HepG2 (cell line): Measurements from ENCODE around the gene PALMD. TPM values are rescaled to one million over a fixed set of nuclear protein-coding genes. Genes with fewer than 3 reads are reported as not detected.

Source experiments
- ASH2L ChIP-seq: fragments of 300-600, 200-600 bp; sonication (generic); IDR thresholded peaks from 2 replicates; pipeline ENCODE4 v1.7.0; 2017; ENCODE audit warnings: low read depth, mild to moderate bottlenecking, moderate library complexity, mixed read lengths, low read length; ENCODE audit not compliant: insufficient read length
- ATF3 ChIP-seq: sonication (generic); formaldehyde crosslinking; IDR thresholded peaks from 2 replicates; pipeline ENCODE4 v1.4.0; 2020; ENCODE audit warnings: missing genetic modification reagents
- CEBPG ChIP-seq: IDR thresholded peaks from 2 replicates; pipeline ENCODE4 v1.6.1; 2016
- CSRNP1 ChIP-seq: sonication (generic); formaldehyde crosslinking; IDR thresholded peaks from 2 replicates; pipeline ENCODE4 v1.8.1; 2023; ENCODE audit warnings: mild to moderate bottlenecking, missing genetic modification reagents
- EZH2 ChIP-seq: conservative IDR thresholded peaks from 2 replicates; pipeline ENCODE4 v1.6.1; 2012; ENCODE audit warnings: mild to moderate bottlenecking, low read depth, low read length, moderate library complexity
- FOSL2 ChIP-seq: sonication (generic); formaldehyde crosslinking; IDR thresholded peaks from 2 replicates; pipeline ENCODE4 v1.4.0; 2020; ENCODE audit warnings: missing genetic modification reagents
- GABPB1 ChIP-seq: IDR thresholded peaks from 2 replicates; pipeline ENCODE4 v1.6.1; 2016; ENCODE audit warnings: mild to moderate bottlenecking, missing genetic modification reagents, moderate library complexity, missing compliant biosample characterization
- GRHL1 ChIP-seq: sonication (generic); formaldehyde crosslinking; conservative IDR thresholded peaks from 2 replicates; pipeline ENCODE4 v1.8.0; 2022; ENCODE audit warnings: missing genetic modification reagents
- MATR3 ChIP-seq: sonication (generic); formaldehyde crosslinking; IDR thresholded peaks from 2 replicates; pipeline ENCODE4 v1.4.0; 2020; ENCODE audit warnings: missing genetic modification reagents
- MED1 ChIP-seq: sonication (generic); formaldehyde crosslinking; IDR thresholded peaks from 2 replicates; pipeline ENCODE4 v1.4.0; 2020; ENCODE audit warnings: missing genetic modification reagents
- SP1 ChIP-seq, 2 experiments: fragments of 450-650 bp in 1 of 2; sonication (generic) in 1 of 2; formaldehyde crosslinking in 1 of 2; IDR thresholded peaks; 2 replicates each; pipeline versions ENCODE4 v1.4.0 to v1.6.1; 2016 to 2020; ENCODE audit warnings: missing genetic modification reagents in 1 of 2
- STAG1 ChIP-seq: sonication (generic); formaldehyde crosslinking; IDR thresholded peaks from 2 replicates; pipeline ENCODE4 v1.4.0; 2020; ENCODE audit warnings: missing genetic modification reagents
- ZNF143 ChIP-seq: sonication (generic); formaldehyde crosslinking; IDR thresholded peaks from 2 replicates; pipeline ENCODE4 v1.4.0; 2020; ENCODE audit warnings: missing genetic modification reagents
- ZNF329 ChIP-seq: sonication (generic); formaldehyde crosslinking; IDR thresholded peaks from 2 replicates; pipeline ENCODE4 v1.9.0; 2021; ENCODE audit warnings: low read depth, mild to moderate bottlenecking, missing genetic modification reagents
- ZNF354B ChIP-seq: sonication (generic); formaldehyde crosslinking; IDR thresholded peaks from 2 replicates; pipeline ENCODE4 v1.8.0; 2022; ENCODE audit warnings: mild to moderate bottlenecking, missing genetic modification reagents
- polyA plus RNA-seq, 8 experiments: library from polyadenylated mRNA; depleted of rRNA in 3 of 8; stranded (reverse) in 7 of 8; unstranded in 1 of 8; fragments of >200 nt; fragmentation: Illumina TruSeq in 4 of 8; extraction: Trizol in 4 of 8; gene quantifications; 2 replicates each; pipeline versions ENCODE4 v1.2.1 to v1.2.3, GENCODE V29; 2011 to 2016; ENCODE audit warnings: low read depth in 4 of 8, missing spikeins in 1 of 8, mixed read lengths in 1 of 8; ENCODE audit not compliant: insufficient read depth in 1 of 8
- total RNA-seq, 5 experiments: library from RNA; depleted of rRNA; stranded (reverse); fragments of >200 nt; fragmentation: Illumina TruSeq; extraction: Trizol; gene quantifications; 2 replicates each; pipeline ENCODE4 v1.2.3, GENCODE V29; 2016; ENCODE audit warnings: low read depth in 1 of 5
- TF ChIP-seq, protein P1 (sequence below): sonication (generic); formaldehyde crosslinking; IDR thresholded peaks from one replicate; pipeline ENCODE4 v1.5.1; 2020; ENCODE audit warnings: mild to moderate bottlenecking, missing genetic modification reagents; ENCODE audit errors: not compliant biosample characterization
- TF ChIP-seq, protein P2 (sequence below): IDR thresholded peaks from 2 replicates; pipeline ENCODE4 v1.6.1; 2016

PALMD gene
- total and polyA plus RNA-seq, 2 of the 13 experiments (the other 11 are each of a cell fraction or from before 2014, with no cell fraction given), result 5.5 to 31.1 TPM

GRCh38 chr1:99645699-99646531, at the start of gene PALMD (continued):
- no peak for TF ChIP-seq ZNF354B
- TF ChIP-seq STAG1, result no peak; the same call in 1 of the 2 replicates
- no peak for TF ChIP-seq SP1 (IDR thresholded peaks at IDR 0.05)
- no peak for TF ChIP-seq SP1 (CRISPR knock-in tag; IDR thresholded peaks at IDR 0.05)
- TF ChIP-seq, protein P1, sequence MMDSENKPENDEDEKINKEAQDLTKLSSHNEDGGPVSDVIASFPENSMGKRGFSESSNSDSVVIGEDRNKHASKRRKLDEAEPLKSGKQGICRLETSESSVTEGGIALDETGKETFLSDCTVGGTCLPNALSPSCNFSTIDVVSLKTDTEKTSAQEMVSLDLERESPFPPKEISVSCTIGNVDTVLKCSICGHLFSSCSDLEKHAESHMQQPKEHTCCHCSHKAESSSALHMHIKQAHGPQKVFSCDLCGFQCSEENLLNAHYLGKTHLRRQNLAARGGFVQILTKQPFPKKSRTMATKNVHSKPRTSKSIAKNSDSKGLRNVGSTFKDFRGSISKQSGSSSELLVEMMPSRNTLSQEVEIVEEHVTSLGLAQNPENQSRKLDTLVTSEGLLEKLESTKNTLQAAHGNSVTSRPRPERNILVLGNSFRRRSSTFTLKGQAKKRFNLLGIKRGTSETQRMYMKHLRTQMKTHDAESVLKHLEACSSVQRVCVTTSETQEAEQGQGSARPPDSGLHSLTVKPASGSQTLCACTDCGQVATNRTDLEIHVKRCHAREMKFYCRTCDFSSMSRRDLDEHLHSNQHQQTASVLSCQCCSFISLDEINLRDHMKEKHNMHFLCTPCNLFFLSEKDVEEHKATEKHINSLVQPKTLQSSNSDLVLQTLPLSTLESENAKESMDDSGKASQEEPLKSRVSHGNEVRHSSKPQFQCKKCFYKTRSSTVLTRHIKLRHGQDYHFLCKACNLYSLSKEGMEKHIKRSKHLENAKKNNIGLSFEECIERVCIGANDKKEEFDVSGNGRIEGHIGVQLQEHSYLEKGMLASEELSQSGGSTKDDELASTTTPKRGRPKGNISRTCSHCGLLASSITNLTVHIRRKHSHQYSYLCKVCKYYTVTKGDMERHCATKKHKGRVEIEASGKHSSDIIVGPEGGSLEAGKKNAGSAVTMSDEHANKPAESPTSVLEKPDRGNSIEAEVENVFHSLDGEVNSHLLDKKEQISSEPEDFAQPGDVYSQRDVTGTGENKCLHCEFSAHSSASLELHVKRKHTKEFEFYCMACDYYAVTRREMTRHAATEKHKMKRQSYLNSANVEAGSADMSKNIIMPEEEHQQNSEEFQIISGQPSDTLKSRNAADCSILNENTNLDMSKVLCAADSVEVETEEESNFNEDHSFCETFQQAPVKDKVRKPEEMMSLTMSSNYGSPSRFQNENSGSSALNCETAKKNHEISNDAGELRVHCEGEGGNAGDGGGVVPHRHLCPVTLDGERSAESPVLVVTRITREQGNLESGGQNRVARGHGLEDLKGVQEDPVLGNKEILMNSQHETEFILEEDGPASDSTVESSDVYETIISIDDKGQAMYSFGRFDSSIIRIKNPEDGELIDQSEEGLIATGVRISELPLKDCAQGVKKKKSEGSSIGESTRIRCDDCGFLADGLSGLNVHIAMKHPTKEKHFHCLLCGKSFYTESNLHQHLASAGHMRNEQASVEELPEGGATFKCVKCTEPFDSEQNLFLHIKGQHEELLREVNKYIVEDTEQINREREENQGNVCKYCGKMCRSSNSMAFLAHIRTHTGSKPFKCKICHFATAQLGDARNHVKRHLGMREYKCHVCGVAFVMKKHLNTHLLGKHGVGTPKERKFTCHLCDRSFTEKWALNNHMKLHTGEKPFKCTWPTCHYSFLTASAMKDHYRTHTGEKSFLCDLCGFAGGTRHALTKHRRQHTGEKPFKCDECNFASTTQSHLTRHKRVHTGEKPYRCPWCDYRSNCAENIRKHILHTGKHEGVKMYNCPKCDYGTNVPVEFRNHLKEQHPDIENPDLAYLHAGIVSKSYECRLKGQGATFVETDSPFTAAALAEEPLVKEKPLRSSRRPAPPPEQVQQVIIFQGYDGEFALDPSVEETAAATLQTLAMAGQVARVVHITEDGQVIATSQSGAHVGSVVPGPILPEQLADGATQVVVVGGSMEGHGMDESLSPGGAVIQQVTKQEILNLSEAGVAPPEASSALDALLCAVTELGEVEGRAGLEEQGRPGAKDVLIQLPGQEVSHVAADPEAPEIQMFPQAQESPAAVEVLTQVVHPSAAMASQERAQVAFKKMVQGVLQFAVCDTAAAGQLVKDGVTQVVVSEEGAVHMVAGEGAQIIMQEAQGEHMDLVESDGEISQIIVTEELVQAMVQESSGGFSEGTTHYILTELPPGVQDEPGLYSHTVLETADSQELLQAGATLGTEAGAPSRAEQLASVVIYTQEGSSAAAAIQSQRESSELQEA (CRISPR knock-in tag), result no peak
- no peak for TF ChIP-seq GRHL1 (CRISPR knock-in tag)
- TF ChIP-seq ATF3, result no peak
- TF ChIP-seq ASH2L, result peak; percentile 49
- TF ChIP-seq FOSL2, result no peak
- TF ChIP-seq GABPB1 (CRISPR knock-in tag), result peak; percentile 17; the same call in 1 of the 2 replicates
- no peak for TF ChIP-seq ZNF143
- TF ChIP-seq, protein P2, sequence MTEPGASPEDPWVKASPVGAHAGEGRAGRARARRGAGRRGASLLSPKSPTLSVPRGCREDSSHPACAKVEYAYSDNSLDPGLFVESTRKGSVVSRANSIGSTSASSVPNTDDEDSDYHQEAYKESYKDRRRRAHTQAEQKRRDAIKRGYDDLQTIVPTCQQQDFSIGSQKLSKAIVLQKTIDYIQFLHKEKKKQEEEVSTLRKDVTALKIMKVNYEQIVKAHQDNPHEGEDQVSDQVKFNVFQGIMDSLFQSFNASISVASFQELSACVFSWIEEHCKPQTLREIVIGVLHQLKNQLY, result no peak
- TF ChIP-seq ZNF329, result no peak
- TF ChIP-seq CEBPG (CRISPR knock-in tag), result no peak
- no peak for TF ChIP-seq EZH2
- TF ChIP-seq MED1 (CRISPR knock-in tag), result no peak
- no peak for TF ChIP-seq MATR3 (CRISPR knock-in tag)
- TF ChIP-seq CSRNP1 (CRISPR knock-in tag), result no peak
